Transverse colon (tissue), 4 donors: ENCODE results near the gene DPH3. TPM values are rescaled to one million over a fixed set of nuclear protein-coding genes. Genes with fewer than 3 reads are reported as not detected.

ENCODE experiments used
- DNase-seq: peaks from one replicate; pipeline ENCODE4 v3.0.0-alpha.2; 2019
- H3K27ac ChIP-seq, 4 donors: fragments of 200-600 bp; sonication (generic); 2 replicates each; pipeline ENCODE4 v1.5.1; 2016 to 2018; ENCODE audit warnings: inconsistent platforms in 4 of 4
- H3K27me3 ChIP-seq: fragments of 200-600 bp; sonication (generic); 2 replicates; pipeline ENCODE4 v1.5.1; 2017; ENCODE audit warnings: inconsistent platforms
- H3K36me3 ChIP-seq, 4 donors: fragments of 200-600 bp; sonication (generic); 2 replicates each; pipeline ENCODE4 v1.5.1; 2017 to 2019; ENCODE audit warnings: inconsistent platforms in 4 of 4
- H3K4me1 ChIP-seq, 4 donors: fragments of 200-600 bp; sonication (generic); 2 replicates each; pipeline ENCODE4 v1.5.1; 2017 to 2020; ENCODE audit warnings: inconsistent platforms in 4 of 4
- H3K4me3 ChIP-seq, 4 donors: fragments of 200-600 bp; sonication (generic); 1 replicate in 1 of 4; 2 replicates in 3 of 4; pipeline versions ENCODE4 v1.5.1 to v1.6.1; 2017 to 2019; ENCODE audit warnings: inconsistent platforms in 4 of 4
- H3K9me3 ChIP-seq, 2 donors: fragments of 200-600 bp; sonication (generic); 2 replicates each; pipeline ENCODE4 v1.5.1; 2017 to 2019; ENCODE audit warnings: inconsistent platforms in 2 of 2
- EP300 ChIP-seq: sonication (generic); formaldehyde crosslinking; IDR thresholded peaks from one replicate; pipeline ENCODE4 v1.6.1; 2017; ENCODE audit warnings: antibody characterized with exemption, low read depth
- POLR2A ChIP-seq: fragments of 450-650 bp; IDR thresholded peaks from one replicate; pipeline ENCODE4 v1.6.1; 2016; ENCODE audit warnings: antibody characterized with exemption, mild to moderate bottlenecking, moderate library complexity
- POLR2AphosphoS5 ChIP-seq, 3 donors: sonication (generic); formaldehyde crosslinking; IDR thresholded peaks; one replicate each; pipeline ENCODE4 v1.6.1; 2016; ENCODE audit warnings: antibody characterized with exemption in 3 of 3
- WGBS, 2 donors: methylation state at CpG; one replicate each; pipeline ENCODE4 v1.1.5; 2018; ENCODE audit warnings: low coverage in 1 of 2; 5-methylcytosine and 5-hydroxymethylcytosine counted together
- in situ Hi-C, 4 donors: fragments of 200-750 bp; cut with MboI; loops; one replicate each; pipeline versions ENCODE4 v1.15.0 to v1.15.1; 2017; ENCODE audit warnings: low sequenced_read_pairs in 3 of 4, low pct_ligation_motif_present in 1 of 4, low pct_unique_long_range_greater_than_20kb in 1 of 4
- intact Hi-C: fragments of 100-400 bp; cut with DNase I; formaldehyde crosslinking; loops from one replicate; pipeline ENCODE4 v1.15.1; 2023; ENCODE audit warnings: low total_unique reads
- total RNA-seq, 4 donors: library from RNA; depleted of rRNA; stranded (reverse); fragments of >200 nt; gene quantifications; one replicate each; pipeline ENCODE4 v1.1.0, GENCODE V29; 2016
- TF ChIP-seq, protein P1 (sequence below), 5 experiments: fragments of 200-600 bp in 3 of 5; fragments of 450-650 bp in 2 of 5; sonication (generic) in 3 of 5; IDR thresholded peaks; 1 replicate in 2 of 5; 2 replicates in 3 of 5; pipeline ENCODE4 v1.5.1; 2016 to 2017; ENCODE audit warnings: antibody characterized with exemption in 5 of 5, inconsistent platforms in 3 of 5, mild to moderate bottlenecking in 2 of 5, moderate library complexity in 1 of 5

The DPH3 gene
- total RNA-seq, 4 donors from 2014 or later, result 5.0 to 22.4 (median 12.4) TPM

GRCh38 chr3:16248556-16248955 lies 16.2 kb downstream of the DPH3 start:
- TF ChIP-seq EP300, result no peak
- TF ChIP-seq POLR2A, result no peak
- no peak for TF ChIP-seq POLR2AphosphoS5 (IDR thresholded peaks at IDR 0.05)
- TF ChIP-seq, protein P1, sequence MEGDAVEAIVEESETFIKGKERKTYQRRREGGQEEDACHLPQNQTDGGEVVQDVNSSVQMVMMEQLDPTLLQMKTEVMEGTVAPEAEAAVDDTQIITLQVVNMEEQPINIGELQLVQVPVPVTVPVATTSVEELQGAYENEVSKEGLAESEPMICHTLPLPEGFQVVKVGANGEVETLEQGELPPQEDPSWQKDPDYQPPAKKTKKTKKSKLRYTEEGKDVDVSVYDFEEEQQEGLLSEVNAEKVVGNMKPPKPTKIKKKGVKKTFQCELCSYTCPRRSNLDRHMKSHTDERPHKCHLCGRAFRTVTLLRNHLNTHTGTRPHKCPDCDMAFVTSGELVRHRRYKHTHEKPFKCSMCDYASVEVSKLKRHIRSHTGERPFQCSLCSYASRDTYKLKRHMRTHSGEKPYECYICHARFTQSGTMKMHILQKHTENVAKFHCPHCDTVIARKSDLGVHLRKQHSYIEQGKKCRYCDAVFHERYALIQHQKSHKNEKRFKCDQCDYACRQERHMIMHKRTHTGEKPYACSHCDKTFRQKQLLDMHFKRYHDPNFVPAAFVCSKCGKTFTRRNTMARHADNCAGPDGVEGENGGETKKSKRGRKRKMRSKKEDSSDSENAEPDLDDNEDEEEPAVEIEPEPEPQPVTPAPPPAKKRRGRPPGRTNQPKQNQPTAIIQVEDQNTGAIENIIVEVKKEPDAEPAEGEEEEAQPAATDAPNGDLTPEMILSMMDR (IDR thresholded peaks at IDR 0.05), result no peak
- Histone ChIP-seq H3K36me3 (no peaks in the 10 kb centered on the region), H3K27me3 (no peaks in the 10 kb centered on the region), H3K4me3 (no peak overlapping the region), H3K4me1 (peaks cover 0 to 17% (median 0%) of the 10 kb centered on the region in 4 donors), H3K9me3 (no peaks in the 10 kb centered on the region), H3K27ac (no peak overlapping the region)
- DNase-seq, result no peak
- 88 to 92% methylated on average over 2 to 5 of the region's 5 CpGs for WGBS, 2 donors
- in situ Hi-C loops, result loop anchor here in 3 of 4 donors (10.0 to 25.0 kb wide), 4 partner anchors 194 to 436 kb away; no protein-coding TSS in a partner anchor
- intact Hi-C loops, result loop anchor here (5.0 kb wide), 1 partner anchor 196 kb away; no protein-coding TSS in a partner anchor

- DNase-seq, result peak; percentile 82
- Histone ChIP-seq H3K9me3 (no peaks in the 10 kb centered on the region), H3K36me3 (no peaks in the 10 kb centered on the region), H3K27ac (no peak overlapping the region), H3K4me1 (peaks cover 0 to 8% (median 0%) of the 10 kb centered on the region in 4 donors), H3K27me3 (no peaks in the 10 kb centered on the region), H3K4me3 (no peak overlapping the region)
- 0 to 27% methylated on average over 1 to 17 of the region's 17 CpGs for WGBS, 2 donors
- intact Hi-C loops (loop anchor here (2.0 to 5.0 kb wide), 2 partner anchors 195 to 435 kb away; no protein-coding TSS in a partner anchor), in situ Hi-C loops (loop anchor here in 3 of 4 donors (10.0 to 25.0 kb wide), 4 partner anchors 193 to 435 kb away; no protein-coding TSS in a partner anchor)
- TF ChIP-seq, protein P1 (IDR thresholded peaks at IDR 0.05), result peak; percentile 83 to 97 (median 94)
- TF ChIP-seq POLR2A, result no peak
Measured at GRCh38 chr3:16247282-16248061, 17.3 kb downstream of the DPH3 start.

- in situ Hi-C loops (loop anchor here in 3 of 4 donors (10.0 to 25.0 kb wide), 4 partner anchors 191 to 433 kb away; no protein-coding TSS in a partner anchor), intact Hi-C loops (loop anchor here (1.0 to 5.0 kb wide), 3 partner anchors 31 to 433 kb away; no protein-coding TSS in a partner anchor)
- Histone ChIP-seq H3K4me1 (peaks cover 0 to 8% (median 0%) of the 10 kb centered on the region in 4 donors), H3K27ac (no peak overlapping the region), H3K9me3 (no peaks in the 10 kb centered on the region), H3K27me3 (no peaks in the 10 kb centered on the region), H3K4me3 (no peak overlapping the region), H3K36me3 (no peaks in the 10 kb centered on the region)
- WGBS, 2 donors, result 89 to 100% methylated on average over 1 to 3 of the region's 3 CpGs
- no peak for DNase-seq
- TF ChIP-seq POLR2A, result no peak
- no peak for TF ChIP-seq EP300
- no peak for TF ChIP-seq POLR2AphosphoS5 (IDR thresholded peaks at IDR 0.05)
- TF ChIP-seq, protein P1 (IDR thresholded peaks at IDR 0.05), result no peak
Measured at GRCh38 chr3:16245609-16246008, 19.1 kb downstream of the DPH3 start.

GRCh38 chr3:16243706-16244490 lies 20.8 kb downstream of the DPH3 start:
- peaks cover 0 to 8% (median 0%) of the 10 kb centered on the region in 4 donors for H3K4me1 ChIP-seq
- no peak for DNase-seq
- H3K27me3 ChIP-seq, result no peaks in the 10 kb centered on the region
- in situ Hi-C loops, result loop anchor here in 3 of 4 donors (10.0 to 25.0 kb wide), 4 partner anchors 189 to 432 kb away; no protein-coding TSS in a partner anchor
- H3K4me3 ChIP-seq, result no peak overlapping the region
- WGBS, 2 donors, result 73% methylated on average over 3 to 9 of the region's 9 CpGs
- TF ChIP-seq POLR2A (no peak), EP300 (no peak), POLR2AphosphoS5 (IDR thresholded peaks at IDR 0.05) (no peak)
- TF ChIP-seq, protein P1 (IDR thresholded peaks at IDR 0.05), result no peak
- no peaks in the 10 kb centered on the region for H3K9me3 ChIP-seq
- intact Hi-C loops, result no loop called here
- H3K27ac ChIP-seq, result no peak overlapping the region
- no peaks in the 10 kb centered on the region for H3K36me3 ChIP-seq
